ENCODE results near the gene REXO1.

Gene REXO1

GRCh38 chr19:1777149-1777548, 71.1 kb downstream of the REXO1 start:
- Histone ChIP-seq H2AFZ (ENCODE audit: low read length) (no peak overlapping the region), H3K9me3 (replicated peaks; ENCODE audit: insufficient read depth, low read length) (no peaks in the 10 kb centered on the region), H3K27me3 (replicated peaks; ENCODE audit: insufficient read depth, low read length) (peaks cover 91% of the 10 kb centered on the region), H3K9me2 (replicated peaks; ENCODE audit: insufficient read depth, low read length) (no peaks in the 10 kb centered on the region), H3K4me1 (ENCODE audit: low read length) (no peaks in the 10 kb centered on the region), H3K36me3 (replicated peaks; ENCODE audit: insufficient read depth, low read length) (no peaks in the 10 kb centered on the region), H3K4me3 (ENCODE audit: low read length) (no peak overlapping the region), H3K79me2 (ENCODE audit: low read length) (no peaks in the 10 kb centered on the region), H4K20me1 (ENCODE audit: insufficient read depth, low read length) (no peaks in the 10 kb centered on the region), H3K4me2 (ENCODE audit: low read depth, low read length) (no peak overlapping the region), H3K27ac (ENCODE audit: low read length) (no peak overlapping the region), H3F3A (ENCODE audit: insufficient read depth, low read length) (no peaks in the 10 kb centered on the region), H3K9ac (ENCODE audit: low read length) (no peak overlapping the region)
- no peak for DNase-seq
- TF ChIP-seq EZH2 (optimal IDR thresholded peaks at IDR 0.05; ENCODE audit: low read depth, low read length), result no peak
- no peak for TF ChIP-seq CTCF (IDR thresholded peaks at IDR 0.05; ENCODE audit: low read length)
- TF ChIP-seq EZH2phosphoT487 (IDR thresholded peaks at IDR 0.05; ENCODE audit: low read length), result no peak

GRCh38 chr19:1776606-1777147, 71.6 kb downstream of the REXO1 start:
- Histone ChIP-seq H3K27me3 (replicated peaks; ENCODE audit: insufficient read depth, low read length) (peaks cover 87% of the 10 kb centered on the region), H3K9me3 (replicated peaks; ENCODE audit: insufficient read depth, low read length) (no peaks in the 10 kb centered on the region), H4K20me1 (ENCODE audit: insufficient read depth, low read length) (no peaks in the 10 kb centered on the region), H3K79me2 (ENCODE audit: low read length) (no peaks in the 10 kb centered on the region), H3F3A (ENCODE audit: insufficient read depth, low read length) (no peaks in the 10 kb centered on the region), H3K4me2 (ENCODE audit: low read depth, low read length) (no peak overlapping the region), H3K9ac (ENCODE audit: low read length) (no peak overlapping the region), H3K27ac (ENCODE audit: low read length) (no peak overlapping the region), H3K4me3 (ENCODE audit: low read length) (no peak overlapping the region), H3K9me2 (replicated peaks; ENCODE audit: insufficient read depth, low read length) (no peaks in the 10 kb centered on the region), H3K4me1 (ENCODE audit: low read length) (no peaks in the 10 kb centered on the region), H3K36me3 (replicated peaks; ENCODE audit: insufficient read depth, low read length) (no peaks in the 10 kb centered on the region), H2AFZ (ENCODE audit: low read length) (no peak overlapping the region)
- DNase-seq, result no peak
- TF ChIP-seq CTCF (IDR thresholded peaks at IDR 0.05; ENCODE audit: low read length) (no peak), EZH2phosphoT487 (IDR thresholded peaks at IDR 0.05; ENCODE audit: low read length) (no peak), EZH2 (optimal IDR thresholded peaks at IDR 0.05; ENCODE audit: low read depth, low read length) (no peak)

GRCh38 chr19:1775951-1776605, 72.2 kb downstream of the REXO1 start:
- no peaks in the 10 kb centered on the region for H3K9me3 ChIP-seq (replicated peaks; ENCODE audit: insufficient read depth, low read length)
- H3F3A ChIP-seq (ENCODE audit: insufficient read depth, low read length), result no peaks in the 10 kb centered on the region
- no peaks in the 10 kb centered on the region for H4K20me1 ChIP-seq (ENCODE audit: insufficient read depth, low read length)
- H3K27ac ChIP-seq (ENCODE audit: low read length), result no peak overlapping the region
- no peaks in the 10 kb centered on the region for H3K4me1 ChIP-seq (ENCODE audit: low read length)
- H2AFZ ChIP-seq (ENCODE audit: low read length), result no peak overlapping the region
- no peak for DNase-seq
- no peaks in the 10 kb centered on the region for H3K79me2 ChIP-seq (ENCODE audit: low read length)
- H3K36me3 ChIP-seq (replicated peaks; ENCODE audit: insufficient read depth, low read length), result no peaks in the 10 kb centered on the region
- TF ChIP-seq CTCF (IDR thresholded peaks at IDR 0.05; ENCODE audit: low read length) (no peak), EZH2 (optimal IDR thresholded peaks at IDR 0.05; ENCODE audit: low read depth, low read length) (no peak), EZH2phosphoT487 (IDR thresholded peaks at IDR 0.05; ENCODE audit: low read length) (no peak)
- no peak overlapping the region for H3K4me3 ChIP-seq (ENCODE audit: low read length)
- no peak overlapping the region for H3K4me2 ChIP-seq (ENCODE audit: low read depth, low read length)
- H3K27me3 ChIP-seq (replicated peaks; ENCODE audit: insufficient read depth, low read length), result peaks cover 88% of the 10 kb centered on the region
- no peak overlapping the region for H3K9ac ChIP-seq (ENCODE audit: low read length)
- H3K9me2 ChIP-seq (replicated peaks; ENCODE audit: insufficient read depth, low read length), result no peaks in the 10 kb centered on the region

Measured in MM.1S (cell line).